ENCODE data around the gene ZNF467.

GRCh38 chr7:149806726-149807125 lies 33.3 kb upstream of the ZNF467 start:
- TF ChIP-seq CTCF (IDR thresholded peaks at IDR 0.05 in 2 of 3, conservative IDR thresholded peaks at IDR 0.05 in 1 of 3; ENCODE audit: borderline replicate concordance in 1 of 3, insufficient read depth in 1 of 3, low read depth in 2 of 3, low read length in 2 of 3) (no peak), EZH2 (IDR thresholded peaks at IDR 0.05) (no peak), POLR2A (IDR thresholded peaks at IDR 0.05; ENCODE audit: borderline replicate concordance, extremely low read depth, insufficient read depth, insufficient read length) (no peak), MAX (IDR thresholded peaks at IDR 0.05) (no peak), YY1 (IDR thresholded peaks at IDR 0.05; ENCODE audit: extremely low read depth, insufficient replicate concordance, low read depth, low read length) (no peak), ATF3 (IDR thresholded peaks at IDR 0.05) (no peak), EZH2phosphoT487 (IDR thresholded peaks at IDR 0.05; ENCODE audit: borderline replicate concordance) (no peak)

All from HCT116 (cell line).